IMR-90 (cell line): ENCODE measurements around the gene LRPAP1.

Source experiments
- CTCF ChIP-seq: conservative IDR thresholded peaks from 2 replicates; pipeline ENCODE4 v1.5.1; 2012; ENCODE audit warnings: mild to moderate bottlenecking, low read depth, low read length, improper control_type of control experiment
- MAZ ChIP-seq: IDR thresholded peaks from 2 replicates; pipeline ENCODE4 v1.6.1; 2012; ENCODE audit warnings: low read depth, mild to moderate bottlenecking, low read length, improper control_type of control experiment, moderate library complexity, borderline replicate concordance

GRCh38 chr4:3481783-3482393, 50.3 kb downstream of the LRPAP1 start:
- TF ChIP-seq CTCF, result no peak
- no peak for TF ChIP-seq MAZ
